NT2/D1 (cell line): ENCODE measurements around the gene ARHGEF2.

Experiments
- DNase-seq: peaks from one replicate; pipeline ENCODE4 v3.0.0-alpha.2; 2011; ENCODE audit warnings: low read depth, low spot score
- H3K27me3 ChIP-seq: 2 replicates; pipeline ENCODE4 v1.6.0; 2011; ENCODE audit warnings: mild to moderate bottlenecking; ENCODE audit not compliant: insufficient read length, insufficient read depth
- H3K36me3 ChIP-seq: 2 replicates; pipeline ENCODE4 v1.6.1; 2011; ENCODE audit warnings: mild to moderate bottlenecking, low read length, mixed read lengths; ENCODE audit not compliant: insufficient read depth, insufficient read length
- H3K4me1 ChIP-seq: 2 replicates; pipeline ENCODE4 v1.5.1; 2011; ENCODE audit not compliant: insufficient read depth, insufficient read length
- H3K4me3 ChIP-seq: 2 replicates; pipeline ENCODE4 v1.5.1; 2011; ENCODE audit warnings: low read depth; ENCODE audit not compliant: insufficient read length
- H3K9ac ChIP-seq: 2 replicates; pipeline ENCODE4 v1.6.0; 2011; ENCODE audit warnings: low read depth; ENCODE audit not compliant: insufficient read length
- H3K9me3 ChIP-seq: 2 replicates; pipeline ENCODE4 v1.5.1; 2011; ENCODE audit warnings: mild to moderate bottlenecking, low read length; ENCODE audit not compliant: insufficient read depth
- SUZ12 ChIP-seq: IDR thresholded peaks from 2 replicates; pipeline ENCODE4 v1.6.1; 2011; ENCODE audit not compliant: insufficient read length, insufficient read depth; ENCODE audit errors: extremely low read depth
- YY1 ChIP-seq: IDR thresholded peaks from 2 replicates; pipeline ENCODE4 v1.6.1; 2011; ENCODE audit not compliant: insufficient read length, insufficient read depth
- ZNF274 ChIP-seq: IDR thresholded peaks from 2 replicates; pipeline ENCODE4 v1.6.1; 2011; ENCODE audit warnings: mild to moderate bottlenecking, low read depth, low read length

The ARHGEF2 gene

GRCh38 chr1:155911156-155912055 is 66.9 kb downstream of the ARHGEF2 start, which contains the start of gene RIT1:
Gene RIT1 (minus strand): TSS chr1:155911349. CDS start chr1:155910761, 588 bp downstream.
- Histone ChIP-seq H3K9me3 (no peaks in the 10 kb centered on the region), H3K9ac (peak within 1 kb of the TSS; percentile 83), H3K36me3 (peaks cover 77% of the 10 kb centered on the region), H3K4me1 (no peaks in the 10 kb centered on the region), H3K27me3 (no peaks in the 10 kb centered on the region), H3K4me3 (peak within 1 kb of the TSS; percentile 68)
- peak; percentile 86 for DNase-seq
- TF ChIP-seq SUZ12 (no peak), ZNF274 (no peak), YY1 (peak; percentile 74)

GRCh38 chr1:155910621-155911121 is 67.7 kb downstream of the ARHGEF2 start:
- no peaks in the 10 kb centered on the region for H3K4me1 ChIP-seq
- no peak for DNase-seq
- no peaks in the 10 kb centered on the region for H3K9me3 ChIP-seq
- no peak for TF ChIP-seq ZNF274
- no peak for TF ChIP-seq SUZ12
- no peak for TF ChIP-seq YY1
- H3K36me3 ChIP-seq = peaks cover 77% of the 10 kb centered on the region
- H3K9ac ChIP-seq = peak overlapping the region; percentile 83
- peak overlapping the region; percentile 68 for H3K4me3 ChIP-seq
- no peaks in the 10 kb centered on the region for H3K27me3 ChIP-seq

- TF ChIP-seq ZNF274 (no peak), SUZ12 (no peak), YY1 (no peak)
- Histone ChIP-seq H3K9me3 (no peaks in the 10 kb centered on the region), H3K4me3 (no peak overlapping the region), H3K36me3 (peaks cover 77% of the 10 kb centered on the region), H3K9ac (no peak overlapping the region), H3K27me3 (no peaks in the 10 kb centered on the region), H3K4me1 (no peaks in the 10 kb centered on the region)
- no peak for DNase-seq
These were observed 68.5 kb downstream of the ARHGEF2 start for GRCh38 chr1:155909894-155910293.

DNA sequence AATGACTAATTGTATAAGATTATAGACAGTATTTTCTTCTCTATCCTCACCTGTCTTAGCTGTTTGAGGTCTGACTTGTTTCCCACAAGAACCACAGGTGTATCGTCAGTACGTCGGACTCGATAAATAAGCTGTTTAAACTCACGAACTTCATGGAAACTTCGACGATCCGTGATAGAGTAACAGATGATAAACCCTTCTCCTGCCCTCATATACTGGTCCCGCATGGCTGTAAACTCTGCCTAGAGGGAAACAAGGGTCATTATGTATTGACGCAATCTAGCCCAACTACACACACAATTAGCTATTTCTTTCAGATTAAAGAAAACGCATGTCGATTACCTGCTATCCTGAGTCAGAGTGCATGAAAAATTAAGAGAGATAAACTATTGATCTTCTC is 74.1 kb downstream of the ARHGEF2 start:
- no peak for DNase-seq
- Histone ChIP-seq H3K4me3 (no peak overlapping the region), H3K4me1 (no peaks in the 10 kb centered on the region), H3K27me3 (no peaks in the 10 kb centered on the region), H3K9ac (no peak overlapping the region), H3K9me3 (no peaks in the 10 kb centered on the region), H3K36me3 (peaks cover 84% of the 10 kb centered on the region)
- TF ChIP-seq SUZ12 (no peak), YY1 (no peak), ZNF274 (no peak)

- Histone ChIP-seq H3K9ac (no peak overlapping the region), H3K36me3 (peaks cover 76% of the 10 kb centered on the region), H3K4me3 (no peak overlapping the region), H3K27me3 (no peaks in the 10 kb centered on the region), H3K9me3 (no peaks in the 10 kb centered on the region), H3K4me1 (no peaks in the 10 kb centered on the region)
- no peak for DNase-seq
- TF ChIP-seq SUZ12 (no peak), ZNF274 (no peak), YY1 (no peak)
These were observed 78.2 kb downstream of the ARHGEF2 start for GRCh38 chr1:155900161-155900560.

DNA sequence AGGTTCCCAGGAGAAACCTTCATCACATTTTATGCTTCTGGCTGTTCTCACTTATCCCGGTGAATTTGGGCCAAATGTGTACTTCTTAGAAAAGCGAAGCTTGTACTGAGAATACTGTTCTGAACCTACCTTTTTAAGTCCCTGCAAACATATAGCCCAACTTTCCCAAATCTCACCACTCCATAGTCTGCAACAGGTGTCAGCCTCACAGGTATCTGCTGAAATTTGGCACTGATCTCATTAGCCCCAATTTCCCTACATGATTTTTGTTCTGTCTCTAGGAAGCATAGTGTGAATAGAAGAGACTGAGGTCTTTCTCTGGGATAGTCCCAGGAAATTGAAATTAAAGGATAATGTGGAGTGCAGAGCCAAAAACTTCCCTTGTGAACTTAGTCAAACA is 78.7 kb downstream of the ARHGEF2 start:
- Histone ChIP-seq H3K36me3 (peaks cover 71% of the 10 kb centered on the region), H3K4me3 (no peak overlapping the region), H3K9me3 (no peaks in the 10 kb centered on the region), H3K9ac (no peak overlapping the region), H3K27me3 (no peaks in the 10 kb centered on the region), H3K4me1 (no peaks in the 10 kb centered on the region)
- DNase-seq = no peak
- TF ChIP-seq ZNF274 = no peak
- no peak for TF ChIP-seq SUZ12
- TF ChIP-seq YY1 = no peak

GRCh38 chr1:155898888-155899287 is 79.5 kb downstream of the ARHGEF2 start:
- DNase-seq = no peak
- Histone ChIP-seq H3K27me3 (no peaks in the 10 kb centered on the region), H3K9ac (no peak overlapping the region), H3K4me3 (no peak overlapping the region), H3K4me1 (no peaks in the 10 kb centered on the region), H3K9me3 (no peaks in the 10 kb centered on the region), H3K36me3 (peaks cover 63% of the 10 kb centered on the region)
- TF ChIP-seq ZNF274 (no peak), SUZ12 (no peak), YY1 (no peak)
